ENCODE data around the gene PDZD7. TPM values are rescaled to one million over a fixed set of nuclear protein-coding genes. Genes with fewer than 3 reads are reported as not detected.

Gene PDZD7
- polyA plus RNA-seq, 3 donors from 2014 or later: 0.28 to 1.1 TPM; not detected in 1

GRCh38 chr10:101014966-101015581, 15.9 kb downstream of the PDZD7 start:
- Mint-ChIP-seq H3K27ac (peak overlapping the region in 1 of 6 donors; percentile 16), H3K36me3 (no peaks in the 10 kb centered on the region), H3K4me3 (no peak overlapping the region), H3K4me1 (peaks cover 11 to 12% of the 10 kb centered on the region in 2 donors), H3K27me3 (ENCODE audit: low read depth in 3 of 3) (peaks cover 12 to 19% (median 16%) of the 10 kb centered on the region in 3 donors), H3K9me3 (peaks cover 0 to 1% (median 0%) of the 10 kb centered on the region in 6 donors)
- no peak for DNase-seq

DNA sequence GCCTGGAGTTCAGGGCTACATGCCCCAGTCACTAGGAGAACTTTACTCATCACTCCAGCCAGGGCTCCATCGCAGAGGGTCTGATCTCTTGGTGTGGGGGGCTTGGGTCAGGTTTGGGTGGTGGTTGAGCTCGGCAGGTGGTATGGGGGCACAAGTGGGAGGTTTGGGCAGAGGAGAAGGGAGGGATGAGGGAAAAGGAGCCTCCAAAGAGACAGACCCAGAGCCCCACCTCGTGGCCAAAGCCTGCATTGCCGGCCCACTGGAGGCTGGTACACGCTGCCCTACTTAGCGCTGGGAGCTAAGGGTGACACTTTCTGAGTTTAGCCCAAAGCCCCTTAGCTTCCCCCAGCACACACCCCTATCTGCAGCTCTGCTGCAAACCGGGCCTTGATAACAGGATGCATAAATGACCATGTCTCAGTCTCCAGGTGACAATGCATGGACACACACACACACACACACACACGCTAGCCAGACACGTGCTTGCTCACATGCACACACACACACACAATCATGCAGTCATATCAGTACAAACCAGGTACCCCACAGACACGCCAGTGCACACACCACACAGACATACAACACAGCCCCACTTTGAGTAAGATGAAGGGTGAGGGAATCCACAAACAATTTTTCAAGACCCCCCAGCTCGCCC, 16.6 kb downstream of the PDZD7 start:
- peak overlapping the region in 2 of 6 donors; percentile 2 to 16 for H3K27ac Mint-ChIP-seq
- peaks cover 11 to 19% (median 16%) of the 10 kb centered on the region in 3 donors for H3K27me3 Mint-ChIP-seq (ENCODE audit: low read depth in 3 of 3)
- H3K9me3 Mint-ChIP-seq: no peaks in the 10 kb centered on the region
- H3K4me1 Mint-ChIP-seq: peaks cover 11 to 12% of the 10 kb centered on the region in 2 donors
- H3K36me3 Mint-ChIP-seq: no peaks in the 10 kb centered on the region
- DNase-seq: peak; percentile 65 to 70 (median 67)
- no peak overlapping the region for H3K4me3 Mint-ChIP-seq

GRCh38 chr10:101013365-101013825, 17.5 kb downstream of the PDZD7 start:
- H3K4me3 Mint-ChIP-seq: no peak overlapping the region
- no peaks in the 10 kb centered on the region for H3K36me3 Mint-ChIP-seq
- DNase-seq: no peak
- peaks cover 9 to 19% (median 14%) of the 10 kb centered on the region in 3 donors for H3K27me3 Mint-ChIP-seq (ENCODE audit: low read depth in 3 of 3)
- H3K27ac Mint-ChIP-seq: peak overlapping the region in 2 of 6 donors; percentile 6 to 41
- H3K4me1 Mint-ChIP-seq: peaks cover 11 to 12% of the 10 kb centered on the region in 2 donors
- H3K9me3 Mint-ChIP-seq: no peaks in the 10 kb centered on the region

DNA sequence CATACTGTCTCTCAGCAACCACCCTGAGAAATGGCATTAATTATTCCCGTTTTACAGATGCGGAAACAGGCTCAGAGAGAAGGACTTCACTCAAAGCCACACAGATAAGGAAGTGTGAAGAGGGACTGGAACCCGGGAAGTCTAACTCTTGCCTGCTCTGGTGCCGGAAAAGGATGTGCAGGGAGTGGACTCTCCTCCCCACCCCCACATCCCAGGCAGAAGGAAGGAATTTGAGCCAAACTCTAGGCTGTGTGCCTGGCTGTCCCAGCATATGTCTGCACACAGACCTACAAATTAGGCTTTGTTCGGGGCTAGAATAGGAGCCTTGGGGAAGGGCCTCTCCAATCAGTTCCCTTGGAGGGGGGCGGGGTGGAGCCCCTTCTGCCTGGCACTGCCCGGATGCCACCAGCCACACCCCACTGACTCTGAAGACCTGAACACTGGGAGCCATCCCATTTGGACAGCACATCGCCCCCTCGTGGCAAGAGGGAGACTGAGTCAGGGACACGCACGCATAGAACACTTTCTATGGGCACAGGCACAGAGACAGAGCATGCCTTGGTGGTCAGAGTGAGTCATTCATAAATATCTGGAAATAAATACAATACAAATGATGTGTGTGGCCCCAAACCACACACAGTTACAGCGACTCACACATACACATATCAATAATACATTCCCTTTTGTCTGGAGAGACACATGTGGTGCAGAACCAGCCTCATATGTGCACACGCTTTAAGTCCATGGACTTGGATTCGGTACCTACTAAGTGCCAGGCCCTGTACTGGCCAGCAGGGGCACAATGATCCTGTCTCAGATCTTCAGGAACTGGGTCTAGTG, 18.2 kb downstream of the PDZD7 start:
- Mint-ChIP-seq H3K9me3 (no peaks in the 10 kb centered on the region), H3K36me3 (no peaks in the 10 kb centered on the region), H3K4me1 (peaks cover 11 to 12% of the 10 kb centered on the region in 2 donors), H3K27me3 (ENCODE audit: low read depth in 3 of 3) (peaks cover 9 to 19% (median 13%) of the 10 kb centered on the region in 3 donors), H3K27ac (peak overlapping the region in 2 of 6 donors; percentile 6 to 41), H3K4me3 (no peak overlapping the region)
- DNase-seq: peak; percentile 47 to 62 (median 56)

GRCh38 chr10:101011517-101012423, 19.2 kb downstream of the PDZD7 start:
- no peaks in the 10 kb centered on the region for H3K9me3 Mint-ChIP-seq
- DNase-seq: no peak
- H3K27ac Mint-ChIP-seq: no peak overlapping the region
- no peak overlapping the region for H3K4me3 Mint-ChIP-seq
- H3K27me3 Mint-ChIP-seq (ENCODE audit: low read depth in 3 of 3): peaks cover 4 to 12% (median 6%) of the 10 kb centered on the region in 3 donors
- H3K4me1 Mint-ChIP-seq: peaks cover 11 to 12% of the 10 kb centered on the region in 2 donors
- no peaks in the 10 kb centered on the region for H3K36me3 Mint-ChIP-seq

DNA sequence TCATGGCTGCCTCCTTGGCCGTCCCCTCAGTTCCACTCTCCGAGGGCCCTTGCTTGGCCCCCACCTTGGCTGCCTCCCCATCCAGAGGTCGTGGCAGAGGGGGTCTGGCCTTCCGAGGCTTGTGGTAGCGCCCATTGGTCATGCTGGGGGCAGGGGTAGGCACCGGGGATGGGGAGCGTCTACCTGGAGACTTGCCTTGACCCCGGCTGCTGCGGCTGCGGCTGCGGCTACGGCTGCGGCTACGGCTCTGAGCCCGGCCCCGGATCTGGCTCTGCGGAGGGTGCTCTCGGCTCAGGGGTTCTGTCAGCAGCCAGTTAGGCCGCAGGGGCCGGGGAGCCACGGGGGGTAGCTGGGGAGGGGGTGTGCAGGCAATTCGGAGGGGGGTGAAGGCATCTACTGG, 20.6 kb downstream of the PDZD7 start:
- no peak for DNase-seq
- Mint-ChIP-seq H3K27me3 (ENCODE audit: low read depth in 3 of 3) (peaks cover 0 to 7% (median 3%) of the 10 kb centered on the region in 3 donors), H3K36me3 (no peaks in the 10 kb centered on the region), H3K9me3 (no peaks in the 10 kb centered on the region), H3K4me1 (peaks cover 11 to 12% of the 10 kb centered on the region in 2 donors), H3K4me3 (no peak overlapping the region), H3K27ac (no peak overlapping the region)

- DNase-seq: no peak
- Mint-ChIP-seq H3K4me3 (no peak overlapping the region), H3K4me1 (peaks cover 5 to 6% of the 10 kb centered on the region in 2 donors), H3K27ac (no peak overlapping the region), H3K9me3 (no peaks in the 10 kb centered on the region), H3K27me3 (ENCODE audit: low read depth in 3 of 3) (peaks cover 0 to 5% (median 0%) of the 10 kb centered on the region in 3 donors), H3K36me3 (no peaks in the 10 kb centered on the region)
These were observed 22.0 kb downstream of the PDZD7 start for GRCh38 chr10:101008823-101009423.

DNA sequence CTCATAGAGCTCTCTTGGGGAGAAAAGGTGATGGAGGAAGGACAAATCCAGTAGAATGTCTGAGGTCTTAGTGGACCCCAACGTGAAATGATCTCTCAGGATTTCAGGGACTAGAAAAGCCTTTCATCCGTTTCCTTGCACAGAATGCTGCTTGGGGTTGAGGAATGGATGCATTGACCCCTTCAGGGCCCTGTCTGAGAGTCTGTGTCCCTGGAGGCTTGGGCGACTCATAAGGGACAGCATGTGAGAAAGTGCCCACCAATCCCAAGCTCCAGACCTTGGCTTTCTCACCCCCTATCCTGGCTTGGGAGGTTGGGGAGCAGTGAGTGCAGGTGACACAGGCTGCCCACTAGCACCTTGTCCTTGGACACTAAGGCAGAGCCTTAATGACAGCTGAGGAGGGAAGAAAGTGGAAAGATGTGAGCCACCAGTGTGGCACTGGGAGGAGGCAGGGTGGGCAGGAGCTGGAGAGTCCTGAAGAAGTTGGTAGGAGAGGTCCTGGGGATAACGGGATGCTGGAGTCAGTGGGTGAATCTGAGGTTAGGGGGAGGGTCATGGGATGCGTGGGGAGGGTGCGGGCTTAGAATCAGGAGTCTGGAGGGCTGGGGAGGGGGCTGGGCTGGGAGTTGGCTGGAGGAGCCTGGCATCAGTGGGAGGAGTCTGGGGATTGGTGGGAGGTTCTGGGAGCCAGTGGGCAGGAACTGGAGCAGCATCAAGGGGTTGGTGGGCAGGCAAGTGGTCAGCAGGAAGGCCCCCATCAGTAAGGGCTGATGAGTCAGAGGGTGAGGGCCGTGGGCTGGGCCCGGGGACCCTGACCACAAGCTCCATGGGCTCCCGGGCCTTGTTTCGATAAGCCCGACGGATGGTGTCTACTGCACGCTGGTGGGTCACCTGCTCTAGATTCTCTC, 22.8 kb downstream of the PDZD7 start:
- Mint-ChIP-seq H3K4me3 (no peak overlapping the region), H3K9me3 (no peaks in the 10 kb centered on the region), H3K27ac (no peak overlapping the region), H3K36me3 (no peaks in the 10 kb centered on the region), H3K4me1 (peaks cover 3 to 6% of the 10 kb centered on the region in 2 donors), H3K27me3 (ENCODE audit: low read depth in 3 of 3) (peaks cover 0 to 2% (median 0%) of the 10 kb centered on the region in 3 donors)
- no peak for DNase-seq

DNA sequence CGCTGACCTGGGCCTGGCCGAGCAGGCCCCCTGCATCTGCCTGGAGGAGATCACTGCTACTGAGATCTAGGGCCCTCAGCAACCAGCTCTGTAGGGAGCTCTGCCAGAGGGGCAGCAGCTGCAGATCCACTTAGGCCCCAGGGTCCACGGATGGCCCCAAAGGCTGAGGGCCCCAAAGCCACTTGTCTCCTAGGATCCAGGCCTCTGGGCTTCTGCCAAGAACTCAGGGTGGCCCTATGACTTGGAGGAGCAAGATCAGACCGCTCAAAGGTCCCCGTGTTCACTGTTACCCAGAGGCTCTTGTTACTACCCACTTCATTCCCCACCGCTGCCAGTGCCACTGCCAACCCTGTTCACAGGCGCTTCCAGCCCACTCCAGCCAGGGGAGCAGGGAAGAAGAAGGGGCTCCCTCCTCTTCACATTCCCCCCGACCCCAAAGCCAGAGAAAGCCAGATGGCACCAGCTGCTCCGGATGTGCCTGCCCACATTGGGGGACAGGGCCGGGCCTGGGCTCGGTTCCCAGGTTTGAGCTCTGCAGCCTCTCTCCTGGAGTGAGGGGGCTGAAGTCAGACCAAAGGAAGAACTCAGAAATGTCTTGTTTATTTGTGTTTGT, 23.7 kb downstream of the PDZD7 start:
- DNase-seq: no peak
- Mint-ChIP-seq H3K4me3 (no peak overlapping the region), H3K9me3 (no peaks in the 10 kb centered on the region), H3K27ac (no peak overlapping the region), H3K27me3 (ENCODE audit: low read depth in 3 of 3) (peaks cover 0 to 2% (median 0%) of the 10 kb centered on the region in 3 donors), H3K36me3 (no peaks in the 10 kb centered on the region), H3K4me1 (no peaks in the 10 kb centered on the region)

DNA sequence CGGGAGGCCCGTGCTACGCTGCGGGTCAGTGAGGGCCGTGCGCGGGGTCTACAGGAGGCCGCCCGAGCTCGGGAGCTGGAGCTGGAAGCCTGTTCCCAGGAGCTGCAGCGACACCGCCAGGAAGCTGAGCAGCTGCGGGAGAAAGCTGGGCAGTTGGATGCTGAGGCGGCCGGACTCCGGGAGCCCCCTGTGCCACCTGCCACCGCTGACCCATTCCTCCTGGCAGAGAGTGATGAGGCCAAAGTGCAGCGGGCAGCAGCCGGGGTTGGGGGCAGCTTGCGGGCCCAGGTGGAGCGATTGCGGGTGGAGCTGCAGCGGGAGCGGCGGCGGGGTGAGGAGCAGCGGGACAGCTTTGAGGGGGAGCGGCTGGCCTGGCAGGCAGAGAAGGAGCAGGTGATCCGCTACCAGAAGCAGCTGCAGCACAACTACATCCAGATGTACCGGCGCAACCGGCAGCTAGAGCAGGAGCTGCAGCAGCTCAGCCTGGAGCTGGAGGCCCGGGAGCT, 24.3 kb downstream of the PDZD7 start:
- H3K36me3 Mint-ChIP-seq: no peaks in the 10 kb centered on the region
- peaks cover 0 to 2% (median 0%) of the 10 kb centered on the region in 3 donors for H3K27me3 Mint-ChIP-seq (ENCODE audit: low read depth in 3 of 3)
- no peaks in the 10 kb centered on the region for H3K4me1 Mint-ChIP-seq

GRCh38 chr10:101005869-101006567, 24.9 kb downstream of the PDZD7 start:
- H3K4me3 Mint-ChIP-seq: no peak overlapping the region
- no peaks in the 10 kb centered on the region for H3K27me3 Mint-ChIP-seq (ENCODE audit: low read depth in 3 of 3)
- no peaks in the 10 kb centered on the region for H3K9me3 Mint-ChIP-seq
- H3K36me3 Mint-ChIP-seq: peaks cover 0 to 2% (median 0%) of the 10 kb centered on the region in 3 donors
- peaks cover 2 to 4% of the 10 kb centered on the region in 2 donors for H3K4me1 Mint-ChIP-seq
- no peak for DNase-seq
- H3K27ac Mint-ChIP-seq: no peak overlapping the region

More for the DNA sequence above, 24.3 kb downstream of the PDZD7 start:
- no peak for DNase-seq
- Mint-ChIP-seq H3K4me3 (no peak overlapping the region), H3K27ac (no peak overlapping the region), H3K9me3 (no peaks in the 10 kb centered on the region)
